Transverse colon (tissue), 3 donors: ENCODE results near the gene SASH3.

Source experiments
- CTCF ChIP-seq, 5 experiments: fragments of 200-600 bp in 3 of 5; fragments of 450-650 bp in 2 of 5; sonication (generic) in 3 of 5; IDR thresholded peaks; 1 replicate in 2 of 5; 2 replicates in 3 of 5; pipeline ENCODE4 v1.5.1; 2016 to 2017; ENCODE audit warnings: antibody characterized with exemption in 5 of 5, inconsistent platforms in 3 of 5, mild to moderate bottlenecking in 2 of 5, moderate library complexity in 1 of 5
- POLR2A ChIP-seq: fragments of 450-650 bp; IDR thresholded peaks from one replicate; pipeline ENCODE4 v1.6.1; 2016; ENCODE audit warnings: antibody characterized with exemption, mild to moderate bottlenecking, moderate library complexity

DNA sequence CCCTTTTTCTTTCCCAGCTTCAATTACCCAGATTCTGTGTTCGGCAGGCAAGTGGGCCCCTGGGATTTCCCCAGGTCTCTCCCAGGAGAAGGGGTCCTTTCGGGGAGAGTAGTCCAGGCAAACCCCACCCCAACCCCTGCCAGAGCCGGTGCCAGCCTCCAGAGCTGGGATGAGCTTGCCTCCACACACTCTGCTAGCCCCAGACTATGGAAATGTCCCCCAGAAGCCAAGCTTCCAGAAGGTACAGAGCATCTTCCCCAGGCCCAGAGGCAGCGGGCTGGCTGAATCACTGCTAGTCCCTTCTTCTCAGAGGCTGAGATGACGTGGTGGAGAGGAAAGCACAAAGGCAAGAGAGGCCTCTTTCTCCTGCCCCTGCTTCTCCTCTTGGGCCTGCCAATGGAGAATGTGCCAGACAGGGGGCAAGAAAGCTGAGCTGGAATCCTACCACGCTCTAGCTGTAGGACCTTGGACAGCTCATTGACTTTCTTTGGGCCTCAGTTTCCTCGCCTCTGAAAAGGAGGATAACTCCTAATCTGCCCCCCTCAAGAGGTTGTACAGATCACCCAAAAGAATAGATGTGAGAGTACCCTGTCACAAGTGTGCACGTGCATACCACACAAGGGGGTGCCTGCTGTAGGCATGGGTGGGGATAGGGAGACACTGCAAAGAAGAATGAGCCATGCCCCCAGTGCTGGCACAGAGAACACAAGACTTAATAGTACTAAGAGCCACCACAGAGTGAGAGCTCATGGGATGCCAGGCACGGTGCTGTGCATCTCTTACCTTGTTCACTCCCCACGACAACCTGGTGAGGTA lies 2.1 kb downstream of the SASH3 start:
- no peak for TF ChIP-seq CTCF (IDR thresholded peaks at IDR 0.05)
- TF ChIP-seq POLR2A: no peak
